Dedifferentiated amniotic fluid mesenchymal stem cell (primary cell): ENCODE results near the gene LRRC23.
"Not testable (repeated sequence)": the region's sequence is repeated elsewhere in the genome, so short reads cannot be mapped to it uniquely, and the experiment has no call there.

Experiments used
- DNase-seq: peaks from one replicate; pipeline ENCODE4 v3.0.0-alpha.2; 2016; ENCODE audit errors: extremely low spot score

The LRRC23 gene

DNA sequence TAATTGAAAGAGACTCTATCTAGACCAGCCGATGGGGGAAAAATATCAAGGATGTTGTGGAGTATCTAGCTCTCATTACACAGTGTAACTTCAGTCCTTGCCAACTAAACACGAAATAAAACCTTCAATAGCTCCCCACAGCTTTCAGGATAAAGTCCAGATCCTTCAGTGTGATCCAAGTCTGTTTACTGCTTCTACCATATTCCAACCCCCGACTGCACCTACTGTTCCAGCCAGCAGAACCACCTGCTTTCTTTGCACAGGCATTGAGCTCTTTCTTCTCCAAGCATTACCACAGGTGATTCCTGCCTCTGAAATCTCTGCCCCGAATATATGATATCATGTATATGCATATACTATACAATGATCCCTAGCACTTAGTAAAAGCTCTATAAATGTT is 2.2 kb upstream of the LRRC23 start:
- no peak for DNase-seq

DNA sequence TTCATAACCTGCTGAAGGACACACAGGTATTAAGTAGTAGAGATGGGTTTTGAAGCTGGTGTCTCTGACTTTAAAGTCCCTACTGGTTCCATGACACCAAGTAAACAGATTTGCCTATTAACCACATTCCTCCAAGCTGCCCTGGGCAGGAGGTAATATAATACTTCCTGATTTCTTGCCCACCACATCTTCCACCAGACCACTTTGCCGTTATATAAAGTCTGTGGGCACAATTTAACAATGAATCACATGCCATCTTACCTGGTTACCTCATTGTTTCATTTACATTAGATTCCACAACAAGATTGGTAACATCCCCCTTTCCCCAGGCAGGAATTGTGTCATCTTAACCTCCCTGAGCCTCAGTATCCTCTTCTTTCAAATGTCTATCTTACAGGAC is 900 bp upstream of the LRRC23 start:
- DNase-seq, result no peak

DNA sequence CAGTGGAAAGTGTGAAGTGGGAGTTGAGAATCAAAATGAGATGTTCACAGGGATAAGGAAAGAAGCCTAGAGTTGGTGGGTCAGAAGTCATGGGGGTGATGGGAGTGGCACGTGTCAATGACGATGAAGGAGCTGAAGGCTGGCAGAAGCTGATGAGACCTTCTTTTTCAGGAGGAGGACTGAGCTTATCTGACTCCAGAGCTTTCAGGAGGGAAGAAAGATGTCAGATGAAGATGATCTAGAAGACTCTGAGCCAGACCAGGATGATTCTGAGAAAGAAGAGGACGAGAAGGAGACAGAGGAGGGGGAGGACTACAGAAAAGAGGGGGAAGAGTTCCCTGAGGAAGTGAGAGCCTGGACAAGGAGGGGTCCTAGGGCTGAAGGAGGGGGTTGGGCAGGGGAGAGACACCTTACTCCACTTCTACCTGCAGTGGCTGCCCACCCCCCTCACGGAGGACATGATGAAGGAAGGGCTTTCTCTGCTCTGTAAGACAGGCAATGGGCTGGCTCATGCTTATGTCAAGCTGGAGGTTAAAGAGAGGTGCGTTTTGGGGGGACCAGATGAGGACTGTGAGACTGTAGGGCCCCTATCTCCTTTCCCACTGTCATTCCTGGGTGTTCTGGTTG is 905 bp downstream of the LRRC23 start:
- no peak for DNase-seq

DNA sequence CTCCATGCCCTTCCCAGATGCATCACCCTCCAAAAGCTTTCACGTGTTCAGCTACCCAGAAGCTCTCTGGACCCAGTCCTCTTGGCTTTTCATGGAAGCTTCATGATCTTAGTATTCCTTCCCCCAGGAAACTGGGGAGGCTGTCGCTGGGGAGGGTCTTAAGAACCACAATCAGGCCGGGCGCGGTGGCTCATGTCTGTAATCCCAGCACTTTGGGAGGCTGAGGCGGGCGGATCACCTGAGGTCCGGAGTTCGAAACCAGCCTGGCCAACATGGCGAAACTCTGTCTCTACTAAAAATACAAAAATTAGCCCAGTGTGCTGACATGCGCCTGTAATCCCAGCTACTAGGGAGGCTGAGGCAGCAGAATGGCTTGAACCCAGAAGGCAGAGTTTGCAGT is 3.5 kb downstream of the LRRC23 start:
- DNase-seq, result not testable (repeated sequence)

DNA sequence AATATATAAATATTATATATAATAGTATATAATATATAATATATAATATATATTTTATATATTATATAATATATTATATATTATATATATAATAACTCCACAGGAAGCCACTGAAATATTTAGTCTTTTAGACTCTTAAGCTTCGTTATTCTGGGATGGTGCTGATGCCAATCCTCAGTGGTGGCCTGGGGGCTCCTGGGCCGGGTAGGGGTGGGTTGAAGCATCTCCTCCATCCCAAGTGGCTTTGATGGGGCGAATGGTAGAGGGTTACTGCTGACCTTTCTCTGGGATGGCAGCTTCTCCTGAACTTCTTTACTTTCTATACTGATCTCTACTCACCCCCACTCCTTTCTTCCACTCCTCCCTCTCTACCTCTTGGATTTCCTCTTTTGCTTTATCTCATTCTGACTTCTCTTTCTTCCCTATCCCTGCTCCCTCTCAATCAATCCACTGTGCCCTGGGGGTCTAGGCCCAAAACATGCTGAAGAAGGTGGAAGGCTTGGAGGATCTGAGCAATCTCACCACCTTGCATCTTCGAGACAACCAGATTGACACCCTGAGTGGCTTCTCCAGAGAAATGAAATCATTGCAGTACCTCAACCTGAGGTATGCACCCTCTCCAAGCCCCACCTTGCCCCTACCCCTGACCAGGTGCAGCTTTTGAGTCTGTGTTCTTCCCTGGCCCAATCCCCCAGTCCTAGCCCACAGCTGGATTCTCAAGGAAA is 5.0 kb downstream of the LRRC23 start:
- no peak for DNase-seq

DNA sequence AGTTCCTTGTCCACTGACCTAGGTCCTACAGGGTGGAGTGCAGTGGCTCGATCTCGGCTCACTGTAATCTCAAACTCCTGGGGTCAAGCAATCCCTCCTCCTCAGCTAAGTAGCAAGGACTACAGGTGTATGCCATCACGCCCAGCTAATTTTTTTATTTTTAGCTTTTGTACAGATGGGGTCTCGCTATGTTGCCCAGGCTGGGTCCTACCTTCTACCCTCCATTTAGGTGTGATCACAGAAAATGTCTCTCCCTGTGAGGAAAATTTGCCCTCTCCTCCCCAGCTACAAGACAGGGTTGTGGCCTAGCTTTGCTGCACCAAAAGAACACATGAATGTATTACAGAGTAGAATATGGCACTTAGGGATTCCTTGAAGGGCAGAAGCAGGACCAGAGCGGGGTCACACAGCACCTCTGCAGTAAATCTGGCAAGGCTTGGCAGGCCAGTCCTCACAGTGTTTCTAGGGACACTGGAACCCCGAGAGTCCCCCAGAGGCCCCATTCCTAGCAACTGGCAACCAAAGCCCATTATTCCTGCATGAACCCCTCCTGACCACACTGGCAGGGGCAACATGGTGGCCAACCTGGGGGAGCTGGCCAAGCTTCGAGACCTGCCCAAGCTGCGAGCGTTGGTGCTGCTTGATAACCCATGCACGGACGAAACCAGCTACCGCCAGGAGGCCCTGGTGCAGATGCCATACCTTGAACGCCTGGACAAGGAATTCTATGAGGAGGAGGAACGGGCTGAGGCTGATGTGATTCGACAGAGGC is 7.7 kb downstream of the LRRC23 start:
- DNase-seq, result no peak

DNA sequence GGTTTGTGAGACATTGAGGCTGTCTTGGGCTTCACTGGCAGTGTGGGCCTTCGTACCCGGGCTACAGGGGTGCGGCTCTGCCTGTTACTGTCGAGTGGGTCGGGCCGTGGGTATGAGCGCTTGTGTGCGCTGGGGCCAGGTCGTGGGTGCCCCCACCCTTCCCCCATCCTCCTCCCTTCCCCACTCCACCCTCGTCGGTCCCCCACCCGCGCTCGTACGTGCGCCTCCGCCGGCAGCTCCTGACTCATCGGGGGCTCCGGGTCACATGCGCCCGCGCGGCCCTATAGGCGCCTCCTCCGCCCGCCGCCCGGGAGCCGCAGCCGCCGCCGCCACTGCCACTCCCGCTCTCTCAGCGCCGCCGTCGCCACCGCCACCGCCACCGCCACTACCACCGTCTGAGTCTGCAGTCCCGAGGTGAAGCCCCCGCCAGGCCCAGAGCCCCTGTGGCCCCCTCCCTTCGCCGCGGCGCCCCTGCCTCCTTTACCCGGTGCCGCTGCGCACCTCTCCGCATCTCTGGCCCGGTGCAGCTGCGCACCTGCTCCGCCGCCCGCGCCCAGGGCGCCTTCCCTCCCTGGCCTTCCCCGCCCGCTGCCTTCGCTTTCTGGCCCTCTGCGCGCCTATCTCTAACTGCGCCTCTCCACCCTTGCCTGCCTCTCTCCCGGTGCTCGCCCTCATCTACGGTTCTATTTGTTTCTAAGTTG is 9.8 kb downstream of the LRRC23 start, which contains the start of gene ENO2:
Gene ENO2 (plus strand): TSS at position 335 of the 701 bp plus-strand sequence. CDS start 1,253 bp downstream, outside the sequence.
- peak; percentile 56 for DNase-seq

DNA sequence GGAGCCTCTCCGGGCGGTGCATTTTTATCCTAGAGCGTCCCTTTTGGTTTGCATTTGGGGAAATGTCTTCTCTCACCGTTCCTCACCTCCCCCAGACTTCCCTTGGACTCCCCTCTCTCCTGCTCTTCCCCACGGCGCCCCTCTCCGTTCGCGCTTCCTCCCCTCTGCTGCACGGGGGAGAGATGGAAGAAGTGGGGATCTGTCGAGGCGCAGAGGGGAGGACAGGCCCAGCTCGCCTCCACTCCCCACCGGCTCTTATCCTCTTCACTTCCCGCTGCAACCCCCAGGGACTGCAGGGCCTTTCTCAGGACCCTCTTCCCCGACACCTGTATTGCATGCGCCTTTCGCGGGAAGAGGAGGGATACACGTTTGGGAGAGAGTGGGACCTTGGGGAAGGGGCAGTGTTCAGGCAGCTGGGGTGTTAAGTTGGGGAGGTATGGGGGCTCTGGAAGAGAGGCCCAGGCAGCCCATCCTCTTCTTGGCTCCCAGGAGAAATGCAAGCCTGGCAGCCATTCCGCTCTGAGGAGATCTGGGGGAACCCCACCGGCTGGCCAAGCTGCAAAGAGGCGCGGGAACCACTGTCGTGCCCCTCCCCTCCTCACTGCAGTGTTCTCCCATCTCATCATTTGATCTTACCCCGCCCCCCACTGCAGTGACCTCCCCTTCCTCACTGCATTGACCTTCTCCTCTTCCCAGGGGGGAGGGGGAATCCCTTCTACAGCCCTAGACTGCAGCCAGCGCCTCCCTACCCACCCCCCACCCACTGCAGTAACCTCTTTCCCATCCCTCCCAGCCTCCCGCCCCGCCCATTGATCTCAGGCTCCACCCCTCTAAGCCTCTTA is 10.5 kb downstream of the LRRC23 start:
- DNase-seq, result no peak

DNA sequence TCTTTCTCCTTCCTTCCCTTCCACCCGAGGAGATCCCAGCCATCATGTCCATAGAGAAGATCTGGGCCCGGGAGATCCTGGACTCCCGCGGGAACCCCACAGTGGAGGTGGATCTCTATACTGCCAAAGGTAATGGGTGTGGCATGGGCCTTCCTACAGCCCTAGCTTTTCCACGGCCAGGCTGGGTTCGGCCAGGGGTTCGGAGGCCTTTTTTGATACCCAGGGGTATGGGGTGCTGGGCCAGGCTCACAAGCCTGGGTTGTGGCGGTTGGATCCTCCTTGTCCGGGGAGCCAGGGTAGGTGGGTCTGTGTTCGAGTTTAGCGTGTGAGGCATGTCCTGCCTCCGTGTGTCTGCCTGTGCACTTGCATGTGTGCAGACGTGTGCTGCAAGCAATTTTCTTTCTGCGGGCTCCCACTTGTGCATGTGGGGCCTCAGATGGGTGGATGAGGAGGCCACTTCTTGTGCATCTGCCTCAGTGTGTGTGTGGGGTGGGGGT is 11.2 kb downstream of the LRRC23 start:
- no peak for DNase-seq

DNA sequence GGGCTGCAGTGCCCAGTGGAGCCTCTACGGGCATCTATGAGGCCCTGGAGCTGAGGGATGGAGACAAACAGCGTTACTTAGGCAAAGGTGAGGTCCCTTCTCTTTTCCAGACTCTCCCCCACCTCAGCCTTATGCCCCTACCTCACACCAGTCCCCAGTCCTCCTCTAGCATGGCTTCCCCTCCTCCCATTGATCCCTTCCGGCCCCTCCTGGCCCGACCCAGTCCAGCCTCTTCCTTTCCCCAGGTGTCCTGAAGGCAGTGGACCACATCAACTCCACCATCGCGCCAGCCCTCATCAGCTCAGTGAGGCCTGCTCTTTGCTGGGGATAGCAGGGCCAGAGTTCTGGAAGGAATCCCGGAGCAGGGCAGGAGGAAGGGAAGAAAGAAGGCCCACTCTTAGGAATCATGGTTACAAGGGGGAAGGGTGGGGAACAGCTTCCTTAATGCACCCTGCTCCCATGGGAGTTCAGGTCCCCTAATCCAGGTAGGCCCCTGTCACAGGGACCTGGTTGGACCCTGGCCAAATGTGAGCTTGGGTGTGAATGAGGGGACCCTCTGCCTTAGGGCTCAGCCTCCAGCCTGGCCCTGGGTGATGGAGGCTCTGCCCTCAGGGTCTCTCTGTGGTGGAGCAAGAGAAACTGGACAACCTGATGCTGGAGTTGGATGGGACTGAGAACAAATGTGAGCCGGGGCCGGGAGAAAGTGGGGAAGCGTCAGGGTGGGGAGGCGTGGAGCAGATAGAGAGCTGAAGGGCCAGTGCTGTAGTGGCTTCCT is 12.0 kb downstream of the LRRC23 start:
- no peak for DNase-seq

DNA sequence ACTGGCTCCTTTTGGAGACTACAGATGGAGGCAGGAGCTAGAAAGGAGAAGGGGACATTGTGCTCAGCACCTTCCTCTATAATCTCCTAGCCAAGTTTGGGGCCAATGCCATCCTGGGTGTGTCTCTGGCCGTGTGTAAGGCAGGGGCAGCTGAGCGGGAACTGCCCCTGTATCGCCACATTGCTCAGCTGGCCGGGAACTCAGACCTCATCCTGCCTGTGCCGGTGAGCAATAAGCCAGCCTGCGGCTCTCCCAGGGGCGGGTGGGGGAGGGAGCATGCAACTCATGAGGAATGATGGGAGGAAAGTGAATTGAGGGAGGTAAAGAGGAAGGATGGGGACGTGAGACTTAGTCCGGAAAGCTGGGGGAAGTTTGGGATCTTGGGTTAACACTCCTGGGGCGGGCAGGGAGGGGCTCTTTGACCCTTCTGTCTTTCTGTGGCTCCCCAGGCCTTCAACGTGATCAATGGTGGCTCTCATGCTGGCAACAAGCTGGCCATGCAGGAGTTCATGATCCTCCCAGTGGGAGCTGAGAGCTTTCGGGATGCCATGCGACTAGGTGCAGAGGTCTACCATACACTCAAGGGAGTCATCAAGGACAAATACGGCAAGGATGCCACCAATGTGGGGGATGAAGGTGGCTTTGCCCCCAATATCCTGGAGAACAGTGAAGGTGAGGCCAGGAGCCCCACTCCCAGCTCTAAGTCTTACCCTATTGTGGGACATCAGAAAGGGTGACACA is 13.0 kb downstream of the LRRC23 start:
- no peak for DNase-seq

DNA sequence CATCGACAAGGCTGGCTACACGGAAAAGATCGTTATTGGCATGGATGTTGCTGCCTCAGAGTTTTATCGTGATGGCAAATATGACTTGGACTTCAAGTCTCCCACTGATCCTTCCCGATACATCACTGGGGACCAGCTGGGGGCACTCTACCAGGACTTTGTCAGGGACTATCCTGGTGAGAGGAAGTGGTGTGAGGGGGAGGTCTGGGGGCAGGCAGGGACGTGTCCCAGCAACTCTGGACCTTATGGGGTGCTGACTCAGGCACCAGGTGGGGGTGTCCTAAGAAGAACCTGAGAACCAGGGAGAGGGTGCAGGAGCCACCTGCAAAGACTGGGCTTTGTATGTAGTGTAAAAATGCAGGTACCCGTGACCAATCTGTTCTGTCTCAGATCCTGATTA is 15.0 kb downstream of the LRRC23 start:
- no peak for DNase-seq

DNA sequence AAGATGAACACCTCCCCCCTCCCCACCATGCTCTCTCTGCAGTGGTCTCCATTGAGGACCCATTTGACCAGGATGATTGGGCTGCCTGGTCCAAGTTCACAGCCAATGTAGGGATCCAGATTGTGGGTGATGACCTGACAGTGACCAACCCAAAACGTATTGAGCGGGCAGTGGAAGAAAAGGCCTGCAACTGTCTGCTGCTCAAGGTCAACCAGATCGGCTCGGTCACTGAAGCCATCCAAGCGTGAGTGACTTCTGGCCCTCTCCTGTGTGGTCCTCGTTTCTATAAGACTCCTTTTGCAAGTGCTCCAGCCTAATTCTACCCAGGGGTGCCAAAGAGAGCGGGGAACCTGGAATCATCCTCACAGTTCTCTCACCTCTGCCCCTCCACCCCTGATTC is 16.9 kb downstream of the LRRC23 start:
- no peak for DNase-seq

DNA sequence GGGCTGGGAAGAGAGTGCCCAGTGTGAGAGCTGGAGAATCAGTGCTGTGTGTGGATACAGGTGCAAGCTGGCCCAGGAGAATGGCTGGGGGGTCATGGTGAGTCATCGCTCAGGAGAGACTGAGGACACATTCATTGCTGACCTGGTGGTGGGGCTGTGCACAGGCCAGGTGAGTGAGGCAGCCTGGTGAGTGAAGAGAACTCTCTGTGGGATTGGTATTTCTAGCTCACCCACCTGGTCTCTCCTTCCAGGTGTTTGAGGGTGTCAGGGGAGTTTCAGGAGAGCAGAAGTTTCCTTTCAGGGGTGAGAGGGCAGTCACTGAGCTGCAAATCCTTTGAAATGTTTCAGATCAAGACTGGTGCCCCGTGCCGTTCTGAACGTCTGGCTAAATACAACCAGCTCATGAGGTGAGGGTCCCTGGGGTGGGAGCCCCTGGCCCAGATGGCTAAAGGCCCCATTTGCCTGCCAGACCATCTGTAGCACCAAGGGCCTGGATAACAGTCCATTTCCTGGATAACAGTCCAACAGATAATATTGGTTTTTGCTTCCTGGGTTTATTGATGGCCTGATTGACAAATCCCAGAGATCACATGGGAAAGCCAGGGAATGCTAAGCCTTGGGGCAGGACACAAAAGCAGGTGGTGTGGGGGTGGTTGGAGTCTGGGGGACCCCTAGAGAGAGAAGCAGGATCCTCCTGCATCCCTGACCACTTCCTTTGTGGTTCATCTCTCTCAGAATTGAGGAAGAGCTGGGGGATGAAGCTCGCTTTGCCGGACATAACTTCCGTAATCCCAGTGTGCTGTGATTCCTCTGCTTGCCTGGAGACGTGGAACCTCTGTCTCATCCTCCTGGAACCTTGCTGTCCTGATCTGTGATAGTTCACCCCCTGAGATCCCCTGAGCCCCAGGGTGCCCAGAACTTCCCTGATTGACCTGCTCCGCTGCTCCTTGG is 17.6 kb downstream of the LRRC23 start:
- no peak for DNase-seq

DNA sequence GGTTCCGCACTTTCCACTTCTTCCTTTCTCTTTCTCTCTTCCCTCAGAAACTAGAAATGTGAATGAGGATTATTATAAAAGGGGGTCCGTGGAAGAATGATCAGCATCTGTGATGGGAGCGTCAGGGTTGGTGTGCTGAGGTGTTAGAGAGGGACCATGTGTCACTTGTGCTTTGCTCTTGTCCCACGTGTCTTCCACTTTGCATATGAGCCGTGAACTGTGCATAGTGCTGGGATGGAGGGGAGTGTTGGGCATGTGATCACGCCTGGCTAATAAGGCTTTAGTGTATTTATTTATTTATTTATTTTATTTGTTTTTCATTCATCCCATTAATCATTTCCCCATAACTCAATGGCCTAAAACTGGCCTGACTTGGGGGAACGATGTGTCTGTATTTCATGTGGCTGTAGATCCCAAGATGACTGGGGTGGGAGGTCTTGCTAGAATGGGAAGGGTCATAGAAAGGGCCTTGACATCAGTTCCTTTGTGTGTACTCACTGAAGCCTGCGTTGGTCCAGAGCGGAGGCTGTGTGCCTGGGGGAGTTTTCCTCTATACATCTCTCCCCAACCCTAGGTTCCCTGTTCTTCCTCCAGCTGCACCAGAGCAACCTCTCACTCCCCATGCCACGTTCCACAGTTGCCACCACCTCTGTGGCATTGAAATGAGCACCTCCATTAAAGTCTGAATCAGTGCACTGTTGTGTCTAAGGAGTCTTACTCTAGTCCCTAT is 18.5 kb downstream of the LRRC23 start:
- DNase-seq, result no peak

DNA sequence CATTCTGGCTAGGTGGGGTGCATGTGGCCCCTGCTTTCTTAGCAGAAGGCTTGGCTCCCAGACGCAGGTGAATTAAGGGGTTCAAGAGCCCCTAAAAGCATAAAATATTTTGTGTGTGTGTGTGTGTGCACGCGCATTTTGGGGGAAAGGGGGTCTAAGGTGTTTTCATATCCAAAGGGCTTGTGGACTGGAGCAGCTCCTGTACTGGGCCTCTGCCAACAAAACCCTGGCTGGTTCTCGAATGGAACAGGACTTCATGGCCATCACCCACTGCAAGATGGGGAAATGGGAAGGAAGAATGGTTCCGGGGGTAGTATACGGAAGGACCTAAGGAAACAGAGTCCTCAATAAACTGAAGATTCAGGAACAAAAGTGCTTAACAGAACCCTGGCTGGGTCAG is 19.2 kb downstream of the LRRC23 start:
- DNase-seq, result no peak

DNA sequence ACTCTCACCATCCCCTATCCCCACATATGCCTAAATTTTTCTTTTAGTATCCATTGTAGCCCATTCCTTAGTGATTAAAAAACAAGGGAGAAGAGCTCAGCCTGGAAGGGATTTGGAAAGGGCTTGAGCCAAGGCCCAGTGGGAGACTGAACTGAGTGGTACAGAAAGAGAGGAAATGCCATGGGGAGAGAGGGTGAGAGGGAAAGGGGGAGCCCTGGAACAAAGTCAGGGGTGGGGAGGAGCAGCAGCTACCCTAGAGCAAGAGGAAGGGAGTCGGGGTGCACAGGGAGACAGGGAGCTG is 20.6 kb downstream of the LRRC23 start:
- DNase-seq, result no peak
